PC-3 (cell line): ENCODE data around the gene RASGRP3. TPM values are rescaled to one million over a fixed set of nuclear protein-coding genes. Genes with fewer than 3 reads are reported as not detected.
A peak's percentile ranks its signal among the peaks of the same experiment; 100 is the strongest.

ENCODE experiments used
- ATAC-seq: fragments of 200-7000 bp; cut with Tn5 transposase; 2 replicates; pipeline ENCODE4 v1.9.1; 2020; ENCODE audit warnings: mild to moderate bottlenecking, moderate library complexity
- BruUV-seq: library from RNA; stranded (reverse); fragments of 400-500 nt; replicated peaks from 2 replicates; lab custom pipeline; 2021; lab: Mats Ljungman, UMichigan
- CTCF ChIA-PET: fragments of 300-600 bp; sonication (Branson Sonifier 250); formaldehyde crosslinking; loops from one replicate; lab custom pipeline; 2022; ENCODE audit warnings: antibody characterized with exemption; lab: Charles Lee
- POLR2A ChIA-PET: fragments of 300-600 bp; sonication (Branson Sonifier 250); formaldehyde crosslinking; loops from one replicate; lab custom pipeline; 2022; ENCODE audit warnings: antibody characterized with exemption; ENCODE audit not compliant: unreplicated experiment; lab: Charles Lee
- DNase-seq: peaks from one replicate; pipeline ENCODE4 v3.0.0-alpha.2; 2015
- H2AFZ ChIP-seq: fragments of 300-600 bp; sonication (generic); 2 replicates; pipeline ENCODE4 v1.6.0; 2016; ENCODE audit warnings: antibody characterized with exemption, low read length
- H3F3A ChIP-seq: fragments of 300-600 bp; sonication (generic); one replicate; pipeline ENCODE4 v1.6.0; 2017; ENCODE audit warnings: antibody characterized with exemption, low read length, control low read depth, mild to moderate bottlenecking; ENCODE audit not compliant: unreplicated experiment
- H3K27ac ChIP-seq: fragments of 300-600 bp; sonication (generic); 2 replicates; pipeline ENCODE4 v1.5.1; 2016; ENCODE audit warnings: mild to moderate bottlenecking, low read length
- H3K27me3 ChIP-seq: fragments of 300-600 bp; sonication (generic); 2 replicates; pipeline ENCODE4 v1.6.1; 2016; ENCODE audit warnings: low read length, mixed read lengths
- H3K36me3 ChIP-seq: fragments of 300-600 bp; sonication (generic); 2 replicates; pipeline ENCODE4 v1.6.1; 2016; ENCODE audit warnings: low read depth, mixed run types, low read length, mixed read lengths
- H3K4me1 ChIP-seq: fragments of 300-600 bp; sonication (generic); 2 replicates; pipeline ENCODE4 v1.5.1; 2016; ENCODE audit warnings: low read length; ENCODE audit not compliant: insufficient read depth
- H3K4me2 ChIP-seq: fragments of 300-600 bp; sonication (generic); 2 replicates; pipeline ENCODE4 v1.6.0; 2016; ENCODE audit warnings: low read length
- H3K4me3 ChIP-seq: fragments of 300-600 bp; sonication (generic); 2 replicates; pipeline ENCODE4 v1.5.1; 2016; ENCODE audit warnings: mild to moderate bottlenecking, low read length, mixed read lengths
- H3K79me2 ChIP-seq: fragments of 300-600 bp; sonication (generic); 2 replicates; pipeline ENCODE4 v1.6.1; 2017; ENCODE audit warnings: low read length, mixed read lengths
- H3K9ac ChIP-seq: fragments of 300-600 bp; sonication (generic); 2 replicates; pipeline ENCODE4 v1.6.0; 2016; ENCODE audit warnings: mild to moderate bottlenecking, low read length
- H3K9me2 ChIP-seq: fragments of 300-600 bp; sonication (generic); replicated peaks from 2 replicates; pipeline ENCODE4 v1.6.1; 2016; ENCODE audit warnings: mixed run types, low read length, mixed read lengths
- H3K9me3 ChIP-seq: fragments of 300-600 bp; sonication (generic); 2 replicates; pipeline ENCODE4 v1.6.1; 2016; ENCODE audit warnings: low read length, mixed read lengths
- H4K20me1 ChIP-seq: fragments of 300-600 bp; sonication (generic); 2 replicates; pipeline ENCODE4 v1.6.1; 2016; ENCODE audit warnings: low read length, mixed read lengths
- CTCF ChIP-seq: fragments of 300-600 bp; sonication (generic); conservative IDR thresholded peaks from 2 replicates; pipeline ENCODE4 v1.5.1; 2017; ENCODE audit warnings: antibody characterized with exemption, low read depth, mild to moderate bottlenecking, low read length
- EZH2 ChIP-seq: fragments of 300-600 bp; sonication (generic); IDR thresholded peaks from one replicate; pipeline ENCODE4 v1.6.1; 2017; ENCODE audit warnings: antibody characterized with exemption, mild to moderate bottlenecking, low read length; ENCODE audit not compliant: unreplicated experiment
- EZH2phosphoT487 ChIP-seq: fragments of 300-600 bp; sonication (generic); IDR thresholded peaks from 2 replicates; pipeline ENCODE4 v1.6.1; 2018; ENCODE audit warnings: mild to moderate bottlenecking, antibody characterized with exemption, low read length, borderline replicate concordance
- intact Hi-C: fragments of 100-400 bp; cut with micrococcal nuclease; formaldehyde crosslinking; loops from 2 replicates; pipeline ENCODE4 v1.9.0; 2023
- total RNA-seq: library from RNA; depleted of rRNA; stranded (reverse); fragments of >200 nt; gene quantifications from 2 replicates; pipeline ENCODE4 v1.2.3, GENCODE V29; 2014

Gene RASGRP3
- total RNA-seq, 1 experiment from 2014 or later, result 0.15 TPM

- POLR2A ChIA-PET, result no interaction called here
- no TSS peak for BruUV-seq
- no peaks in the 10 kb centered on the region for H3K4me1 ChIP-seq
- no peaks in the 10 kb centered on the region for H3F3A ChIP-seq
- H4K20me1 ChIP-seq, result no peaks in the 10 kb centered on the region
- no peak overlapping the region for H3K27ac ChIP-seq
- no peaks in the 10 kb centered on the region for H3K27me3 ChIP-seq
- no peak overlapping the region for H2AFZ ChIP-seq
- CTCF ChIA-PET, result no interaction called here
- H3K4me2 ChIP-seq, result no peak overlapping the region
- no peak for DNase-seq
- TF ChIP-seq EZH2phosphoT487 (no peak), CTCF (no peak), EZH2 (no peak)
- no peaks in the 10 kb centered on the region for H3K9me2 ChIP-seq
- no peak for ATAC-seq
- H3K9ac ChIP-seq, result no peak overlapping the region
- no peaks in the 10 kb centered on the region for H3K9me3 ChIP-seq
- H3K4me3 ChIP-seq, result no peak overlapping the region
- intact Hi-C loops, result loop anchor here (2.0 kb wide), 1 partner anchor 105 kb away; the partner anchor contains the start of gene RASGRP3
- no peaks in the 10 kb centered on the region for H3K79me2 ChIP-seq
- H3K36me3 ChIP-seq, result peaks cover 17% of the 10 kb centered on the region; the same call in 1 of the 2 replicates
Observed at GRCh38 chr2:33581872-33582271, 105.4 kb downstream of the RASGRP3 start.

- DNase-seq, result peak; percentile 60
- intact Hi-C loops, result loop anchor here (1.0 to 2.0 kb wide), 5 partner anchors 107 to 811 kb away; partner anchors contain the start of gene RASGRP3
- Histone ChIP-seq H3K9me2 (no peaks in the 10 kb centered on the region), H3K9ac (no peak overlapping the region), H3K27me3 (no peaks in the 10 kb centered on the region), H4K20me1 (no peaks in the 10 kb centered on the region), H3K4me1 (no peaks in the 10 kb centered on the region), H3K4me2 (no peak overlapping the region), H3K27ac (no peak overlapping the region), H3F3A (no peaks in the 10 kb centered on the region), H3K4me3 (no peak overlapping the region), H3K36me3 (peaks cover 32% of the 10 kb centered on the region; the same call in 1 of the 2 replicates), H3K79me2 (no peaks in the 10 kb centered on the region), H3K9me3 (no peaks in the 10 kb centered on the region), H2AFZ (no peak overlapping the region)
- ATAC-seq, result no peak
- ChIA-PET POLR2A (interaction anchor here (0.6 kb wide), 1 partner anchor 157 kb away, joined by 3 read pairs; no protein-coding TSS in a partner anchor), CTCF (interaction anchor here (0.5 to 1.9 kb wide), 9 partner anchors 16 to 765 kb away, joined by 3 to 26 read pairs (median 4); partner anchors contain the start of gene FAM98A)
- no TSS peak for BruUV-seq
- TF ChIP-seq EZH2, result no peak
- TF ChIP-seq CTCF, result peak; percentile 91
Observed at GRCh38 chr2:33583194-33583938, 106.9 kb downstream of the RASGRP3 start.

- no TSS peak for BruUV-seq
- ChIA-PET POLR2A (no interaction called here), CTCF (no interaction called here)
- no peaks in the 10 kb centered on the region for H3K4me1 ChIP-seq
- H3F3A ChIP-seq, result no peaks in the 10 kb centered on the region
- no peak for DNase-seq
- H3K9me3 ChIP-seq, result no peaks in the 10 kb centered on the region
- H3K36me3 ChIP-seq, result peaks cover 46% of the 10 kb centered on the region
- no peak overlapping the region for H3K27ac ChIP-seq
- no peaks in the 10 kb centered on the region for H3K9me2 ChIP-seq
- H4K20me1 ChIP-seq, result no peaks in the 10 kb centered on the region
- H3K79me2 ChIP-seq, result no peaks in the 10 kb centered on the region
- H3K27me3 ChIP-seq, result no peaks in the 10 kb centered on the region
- TF ChIP-seq EZH2phosphoT487 (no peak), CTCF (no peak), EZH2 (no peak)
- no peak for ATAC-seq
- H3K4me3 ChIP-seq, result no peak overlapping the region
- H3K4me2 ChIP-seq, result no peak overlapping the region
- no peak overlapping the region for H2AFZ ChIP-seq
- no peak overlapping the region for H3K9ac ChIP-seq
- intact Hi-C loops, result no loop called here
Observed at GRCh38 chr2:33586766-33587165, 110.3 kb downstream of the RASGRP3 start.
